ENCODE results near the gene DGKB.

Gene DGKB

DNA sequence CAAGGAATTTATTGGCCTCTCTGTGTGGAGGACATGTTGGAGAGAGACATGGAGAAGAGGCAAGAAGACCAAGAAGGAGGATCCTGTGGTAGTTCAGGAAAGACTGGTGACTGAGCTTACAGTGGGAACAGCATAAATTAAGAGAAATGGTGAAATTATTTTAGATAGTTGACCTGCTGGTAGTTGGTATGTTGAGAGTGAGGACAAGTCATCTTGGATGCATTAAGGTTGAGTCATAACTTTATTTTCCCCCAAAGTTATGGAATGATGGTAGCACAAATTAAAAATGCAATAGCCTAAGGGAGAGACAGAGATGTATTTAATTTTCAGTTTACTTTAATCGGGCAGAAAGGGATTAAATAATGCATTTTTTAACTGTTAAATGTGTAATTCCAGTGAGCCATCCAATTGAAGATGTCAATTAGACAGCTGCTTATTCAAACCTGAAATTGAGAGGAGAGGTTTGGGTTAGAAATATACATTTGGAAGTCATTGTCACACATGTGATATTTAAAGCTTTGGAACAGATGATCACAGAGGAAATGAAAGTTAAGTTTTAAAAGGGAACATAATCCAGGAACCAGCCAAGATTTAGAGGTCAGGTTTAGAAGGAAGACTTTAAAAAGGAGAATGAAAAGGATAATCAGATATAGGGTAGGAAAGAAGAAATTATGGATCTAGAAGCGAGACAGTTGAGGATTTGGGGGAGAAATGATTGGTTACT is 80.6 kb downstream of the DGKB start:
- no peak for DNase-seq (ENCODE audit: low spot score)

DNA sequence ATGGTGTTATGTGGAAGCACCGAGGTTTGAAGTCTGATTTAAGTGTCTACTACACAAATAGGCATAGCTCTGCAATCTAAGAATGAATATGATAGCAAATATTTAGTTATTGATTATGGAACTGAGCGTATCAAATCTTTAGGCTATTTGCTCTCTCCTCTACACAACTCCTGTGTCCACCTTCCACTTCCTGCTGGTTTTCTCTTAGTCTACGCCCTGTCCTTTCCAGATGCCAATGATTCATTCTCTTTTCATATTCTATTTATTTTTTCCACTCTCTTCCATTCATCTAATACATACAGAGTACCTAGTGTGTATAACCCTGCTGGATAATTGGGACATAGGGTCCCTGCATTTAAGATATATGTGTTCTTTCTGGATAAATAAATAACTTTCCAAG is 83.7 kb downstream of the DGKB start:
- DNase-seq (ENCODE audit: low spot score): no peak

DNA sequence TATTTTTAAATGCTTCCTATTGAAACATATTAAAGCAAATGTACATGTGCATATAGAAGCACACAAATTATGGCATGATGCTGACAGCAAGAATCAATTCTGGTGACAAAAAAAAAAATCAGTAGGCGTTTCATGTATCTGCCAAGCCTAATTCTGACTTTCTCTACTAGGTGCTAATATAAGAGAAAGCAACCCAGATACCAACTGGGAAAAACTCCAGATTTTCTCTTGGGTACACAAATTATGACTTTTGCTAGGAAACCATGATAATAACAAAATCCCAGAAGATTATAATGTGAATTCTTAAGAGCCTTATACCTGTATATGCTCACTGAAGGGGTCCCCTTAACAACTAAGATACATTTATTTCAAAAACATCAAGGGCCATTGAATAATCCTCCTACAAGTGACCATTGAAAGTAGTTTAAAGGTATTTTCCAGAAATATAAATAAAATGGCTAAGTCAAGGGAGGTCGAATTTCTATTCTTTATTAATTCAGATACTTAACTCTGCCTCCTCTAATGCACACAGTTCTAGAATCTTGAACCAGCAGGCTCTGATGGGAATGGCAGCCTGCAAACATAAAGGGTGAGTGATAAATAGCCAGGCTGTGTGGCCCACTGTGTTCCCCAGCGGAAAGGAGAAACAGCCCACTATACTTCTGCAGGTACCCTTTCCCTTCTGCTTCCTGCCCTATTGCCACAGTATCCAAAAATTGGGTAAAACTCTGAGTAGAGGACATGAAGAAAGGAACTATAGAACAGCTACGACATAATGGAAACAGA is 84.5 kb downstream of the DGKB start:
- DNase-seq (ENCODE audit: low spot score): no peak

DNA sequence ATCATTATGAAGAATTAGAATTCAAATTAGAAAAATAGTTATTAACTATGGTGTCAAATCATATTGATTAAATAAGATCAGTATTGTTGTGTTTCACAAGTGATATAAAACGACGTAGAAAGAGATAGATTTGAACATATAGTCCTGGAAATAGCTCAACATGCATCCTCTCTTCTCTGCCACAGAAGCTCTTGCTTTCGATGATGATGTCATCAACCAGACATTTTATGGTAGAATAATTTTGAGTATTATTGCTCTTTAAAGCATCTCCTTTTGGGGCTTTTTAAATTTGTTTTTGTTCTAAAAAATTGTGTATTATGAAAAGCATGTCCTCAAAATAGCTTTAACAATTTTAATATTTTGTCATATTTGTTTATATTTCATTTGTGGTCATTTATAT is 95.0 kb downstream of the DGKB start:
- DNase-seq (ENCODE audit: low spot score): no peak

DNA sequence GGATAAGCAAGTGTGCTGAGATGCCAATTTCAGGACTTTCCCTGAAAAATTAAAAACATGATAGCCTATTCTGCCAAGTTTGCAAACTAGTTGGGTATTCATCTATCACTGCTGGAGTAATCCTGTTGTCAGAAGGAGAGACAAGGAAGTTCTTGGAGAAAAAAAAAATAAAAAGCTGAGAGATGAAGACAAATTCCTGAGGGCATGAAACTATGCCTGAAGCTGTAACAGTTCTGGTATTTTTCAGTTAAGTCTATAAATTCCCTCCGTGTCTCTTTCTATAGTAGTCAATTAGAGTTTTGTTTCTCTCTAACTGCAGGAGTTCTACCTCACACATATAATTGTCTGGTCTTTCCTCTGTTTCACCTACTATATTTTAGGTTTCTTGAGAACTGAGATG is 95.7 kb downstream of the DGKB start:
- DNase-seq (ENCODE audit: low spot score): peak; percentile 56

DNA sequence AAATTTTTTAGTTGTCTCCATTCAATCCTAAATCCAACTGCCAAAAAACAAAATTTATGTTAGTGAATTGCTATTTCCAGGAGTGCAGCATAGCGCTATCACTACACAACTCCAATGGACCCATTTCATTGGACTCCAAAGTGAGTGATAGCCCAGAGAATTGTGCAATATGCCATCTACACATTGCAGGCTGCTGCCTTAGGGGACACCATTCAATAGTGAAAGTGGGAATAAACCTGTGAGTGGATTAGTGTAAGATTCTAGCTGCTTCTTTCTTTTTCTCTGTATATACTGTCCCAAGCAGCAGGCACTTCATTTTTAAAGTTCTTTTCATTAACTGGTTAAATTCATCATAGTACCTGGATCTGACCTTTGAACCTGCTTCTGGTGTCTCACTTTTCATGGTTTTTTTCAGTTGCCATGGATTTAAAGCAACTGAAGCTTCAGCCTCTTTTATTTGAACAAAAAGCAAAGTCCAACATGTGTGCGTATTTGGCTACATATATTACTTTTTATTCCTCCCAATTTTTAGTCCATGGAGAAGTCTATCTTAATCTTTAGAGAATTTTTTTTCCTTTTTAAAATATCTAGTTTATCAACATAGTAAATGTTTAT is 97.3 kb downstream of the DGKB start:
- no peak for DNase-seq (ENCODE audit: low spot score)

DNA sequence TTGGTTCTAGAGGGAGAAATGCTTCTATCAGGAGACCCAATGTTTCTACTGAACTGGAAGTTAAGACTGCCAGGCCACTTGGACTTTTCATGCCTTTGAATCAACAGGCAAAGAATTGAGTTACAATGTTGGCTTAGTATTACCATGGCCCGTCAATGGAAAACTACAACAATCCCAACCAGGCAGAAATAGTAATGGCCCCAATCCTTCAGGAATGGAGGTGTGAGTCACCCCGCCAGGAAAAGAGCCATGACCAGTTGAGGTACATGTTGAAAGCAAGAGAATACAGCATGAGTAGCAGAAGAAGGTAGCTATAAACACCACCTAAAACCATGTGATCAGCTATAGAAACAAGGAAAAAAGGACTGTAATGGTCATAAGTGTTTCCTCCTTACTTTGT is 101.9 kb downstream of the DGKB start:
- DNase-seq (ENCODE audit: low spot score): no peak

DNA sequence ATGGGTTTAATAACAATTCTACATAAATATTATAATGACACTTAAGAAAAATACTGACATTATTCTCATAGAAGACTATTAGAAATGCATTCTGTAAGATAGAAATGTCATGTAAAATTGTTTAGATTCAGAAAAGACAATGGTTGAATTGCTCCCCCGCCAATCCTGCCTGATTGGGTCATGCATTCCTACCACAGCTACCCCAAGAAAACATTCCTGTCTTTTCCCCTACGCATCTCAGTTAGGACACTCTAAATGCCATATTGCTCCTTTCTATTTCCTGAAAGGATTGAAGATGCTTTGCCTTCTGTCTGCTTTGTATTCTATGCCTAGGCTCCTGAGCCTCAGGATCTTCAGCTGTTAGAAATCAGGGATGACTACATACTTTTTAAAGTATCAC is 109.4 kb downstream of the DGKB start:
- no peak for DNase-seq (ENCODE audit: low spot score)

DNA sequence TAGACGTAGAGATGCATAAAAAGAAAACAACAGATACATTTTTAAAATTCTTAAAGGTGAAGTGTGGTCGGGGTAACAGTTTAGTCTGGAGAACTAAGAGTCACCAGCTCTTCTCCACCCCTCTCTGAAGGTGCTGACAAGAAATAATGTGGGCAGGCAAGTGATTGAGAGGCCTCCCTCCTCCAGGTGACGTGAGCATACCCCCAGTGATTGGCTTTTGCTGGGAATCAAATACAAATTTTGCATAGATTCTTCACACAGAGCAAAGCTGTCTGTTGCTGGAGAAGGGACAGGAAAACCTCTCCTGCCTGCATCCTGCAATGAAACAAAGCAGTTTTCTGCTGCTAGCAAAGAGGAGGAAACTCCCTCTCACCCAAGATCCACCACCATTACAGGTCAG is 115.0 kb downstream of the DGKB start:
- DNase-seq (ENCODE audit: low spot score): no peak

DNA sequence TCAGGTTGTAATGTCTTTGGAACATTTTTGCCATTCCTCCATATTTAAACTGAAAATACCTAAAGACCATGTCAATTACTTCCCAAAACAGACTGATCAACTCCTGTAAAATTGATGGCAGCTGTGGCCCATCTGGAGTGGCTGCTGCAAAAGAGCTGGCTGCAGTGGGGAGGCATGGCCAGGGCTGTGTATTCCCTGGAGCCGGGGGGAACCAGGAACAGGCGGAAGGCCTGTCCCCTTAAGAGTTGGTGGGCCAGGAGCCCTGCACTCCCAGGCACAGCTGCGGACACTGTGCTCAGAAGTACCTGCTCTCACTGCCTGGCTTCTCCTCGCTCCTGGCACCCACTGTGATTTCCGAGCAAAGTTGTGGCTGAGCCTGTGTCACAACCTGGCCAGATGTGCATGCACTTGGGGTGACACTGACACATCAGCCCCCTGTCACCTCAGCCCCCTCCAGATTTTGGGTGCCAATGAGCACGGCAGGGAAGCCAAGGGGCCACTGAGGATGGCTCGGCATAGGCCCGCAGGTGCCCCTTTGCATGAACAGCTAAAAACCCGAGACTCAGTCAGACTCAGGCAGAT is 116.1 kb downstream of the DGKB start:
- DNase-seq (ENCODE audit: low spot score): no peak

DNA sequence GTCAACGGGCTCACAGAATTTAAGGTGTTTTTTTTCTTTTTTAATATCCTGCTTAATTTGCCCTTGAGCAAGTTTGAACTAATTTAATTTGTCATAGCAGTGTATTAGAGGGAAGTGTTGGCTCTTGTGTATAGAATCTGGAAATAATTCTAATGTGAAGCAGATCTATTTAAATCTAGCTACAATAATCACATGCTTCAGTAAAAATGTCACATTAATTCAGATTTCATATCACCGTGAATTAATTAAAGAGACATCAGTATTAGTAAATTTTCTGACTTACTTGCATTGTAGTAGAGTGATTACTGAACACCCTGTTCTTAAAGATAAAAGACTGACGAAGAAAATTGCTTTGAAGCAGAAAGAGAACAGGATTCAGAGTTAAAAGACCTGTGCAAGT is 124.7 kb downstream of the DGKB start:
- no peak for DNase-seq (ENCODE audit: low spot score)

DNA sequence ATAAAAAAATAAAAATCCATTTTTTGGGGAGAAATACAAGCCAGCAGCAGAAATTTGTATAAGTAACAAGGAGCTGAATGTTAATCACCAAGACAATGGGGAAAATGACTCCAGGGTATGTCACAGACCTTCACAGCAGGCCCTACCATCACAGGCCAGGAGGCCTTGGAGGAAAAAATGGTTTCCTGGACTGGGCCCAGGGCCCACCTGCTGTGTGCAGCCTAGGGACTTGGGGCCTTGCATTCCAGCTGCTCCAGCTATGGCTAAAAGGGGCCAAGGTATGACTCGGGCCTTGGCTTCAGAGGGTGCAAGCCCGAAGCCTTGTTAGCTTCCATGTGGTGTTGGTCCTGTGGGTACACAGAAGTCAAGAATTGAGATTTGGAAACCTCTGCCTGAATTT is 126.3 kb downstream of the DGKB start:
- no peak for DNase-seq (ENCODE audit: low spot score)

DNA sequence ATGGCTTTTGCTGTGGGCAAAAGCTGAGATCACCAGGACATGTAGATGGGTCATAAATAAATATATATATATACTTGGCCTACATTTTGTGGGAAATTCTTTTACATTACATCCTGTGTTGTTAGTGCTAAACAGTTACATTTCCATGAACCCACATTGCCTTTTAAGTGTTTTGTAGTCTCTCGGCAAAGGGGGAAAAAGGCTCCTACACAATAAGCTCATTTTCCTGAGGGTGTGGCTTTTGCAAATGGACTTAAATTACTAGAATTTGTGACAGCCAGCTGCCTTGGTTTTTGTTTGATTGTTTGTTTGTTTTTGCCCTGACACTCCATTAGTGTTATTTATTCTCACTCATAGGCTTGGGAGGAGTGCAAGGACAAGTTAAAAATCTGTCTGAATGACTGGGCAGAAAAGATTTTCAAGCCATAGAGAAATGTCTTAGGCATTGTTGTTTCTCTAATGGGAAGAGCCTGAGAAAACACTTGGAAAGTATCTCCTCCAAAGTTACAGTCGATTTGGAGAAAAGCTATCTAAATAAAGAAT is 128.8 kb downstream of the DGKB start:
- no peak for DNase-seq (ENCODE audit: low spot score)

DNA sequence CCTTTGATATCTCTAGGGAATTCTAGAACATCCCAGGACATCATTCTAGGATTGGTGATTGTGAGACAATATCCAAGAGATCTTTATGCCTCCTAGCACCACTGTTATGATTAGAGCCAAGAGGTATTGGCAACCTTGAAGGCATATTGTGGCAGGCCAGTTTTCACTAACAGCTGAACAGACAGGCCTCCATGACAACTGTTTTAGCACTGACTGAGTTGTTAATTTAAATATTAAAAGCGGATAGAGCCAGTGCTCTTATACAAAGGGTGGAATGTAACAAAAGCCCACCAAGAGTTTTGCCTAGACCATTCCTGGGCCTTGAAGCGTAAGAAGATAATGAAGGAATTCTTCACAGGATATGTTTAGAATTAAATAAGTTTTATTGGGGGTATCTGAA is 131.9 kb downstream of the DGKB start:
- no peak for DNase-seq (ENCODE audit: low spot score)

DNA sequence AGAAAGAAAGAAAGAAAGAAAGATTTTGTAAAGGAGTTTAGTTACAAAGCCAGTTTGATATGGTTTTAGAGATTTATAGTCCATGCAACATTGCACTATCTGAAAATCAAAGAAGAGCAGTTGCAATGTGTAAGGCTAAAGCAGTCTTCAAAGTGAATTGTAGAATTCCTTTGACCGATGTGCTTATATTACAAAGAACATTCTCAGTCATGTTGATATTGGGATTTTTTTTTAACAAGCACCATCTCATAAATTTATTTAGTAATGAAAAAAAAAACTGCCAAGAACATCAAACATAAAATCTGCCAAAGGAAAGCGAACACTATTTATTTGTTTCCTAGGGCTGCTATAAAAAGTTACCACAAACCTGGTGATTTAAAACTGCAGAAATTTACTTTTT is 133.3 kb downstream of the DGKB start:
- no peak for DNase-seq (ENCODE audit: low spot score)

DNA sequence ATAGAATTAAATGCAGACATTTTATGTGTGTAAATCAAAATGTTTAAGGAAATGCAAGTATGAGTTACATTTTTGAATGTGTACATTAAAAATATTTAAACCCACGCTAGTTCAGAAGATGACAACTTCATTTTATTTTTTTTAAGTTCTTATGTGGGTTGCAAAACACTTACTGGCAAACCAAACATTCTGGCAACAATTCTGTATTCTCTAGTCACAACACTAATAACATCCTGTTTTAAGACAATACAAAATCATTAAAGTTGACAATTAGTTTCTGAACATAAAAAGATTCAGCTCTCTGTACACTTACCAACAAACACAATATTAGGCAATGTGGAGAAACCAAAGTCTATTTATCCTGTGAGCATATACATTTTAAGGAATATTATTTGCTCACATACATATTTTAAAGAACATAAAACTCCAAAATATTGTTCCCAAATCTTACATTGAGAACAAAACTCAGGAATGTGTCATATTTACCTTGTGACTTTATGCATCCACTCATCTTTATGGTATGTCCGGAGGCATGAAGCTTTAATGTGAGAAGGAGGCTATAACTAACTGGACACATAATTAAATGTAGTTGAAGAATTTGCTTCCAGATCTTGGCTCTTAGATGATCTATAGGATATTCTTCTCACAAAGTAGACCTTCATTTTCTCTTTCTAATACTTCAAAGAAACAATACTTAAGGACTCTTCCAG is 134.7 kb downstream of the DGKB start:
- DNase-seq (ENCODE audit: low spot score): no peak

DNA sequence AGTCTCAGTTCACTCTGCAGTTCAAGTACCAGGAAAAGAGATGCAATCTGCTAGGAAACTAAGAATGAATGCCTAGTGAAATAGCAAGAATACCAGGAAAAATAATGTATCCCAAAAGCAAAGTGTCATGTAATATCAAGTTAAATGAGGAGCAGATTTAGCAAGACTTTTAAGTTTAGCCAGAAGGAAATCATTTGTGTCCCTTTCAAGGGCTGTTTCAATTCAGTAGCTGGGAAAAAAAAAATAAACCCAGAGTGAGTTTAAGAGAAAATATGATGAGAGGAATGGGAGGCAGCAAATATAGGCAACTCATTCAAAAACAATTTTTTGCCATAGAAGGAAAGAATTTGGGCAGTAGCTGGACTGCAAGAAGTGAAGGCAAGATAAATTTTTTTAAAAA is 135.8 kb downstream of the DGKB start:
- no peak for DNase-seq (ENCODE audit: low spot score)

DNA sequence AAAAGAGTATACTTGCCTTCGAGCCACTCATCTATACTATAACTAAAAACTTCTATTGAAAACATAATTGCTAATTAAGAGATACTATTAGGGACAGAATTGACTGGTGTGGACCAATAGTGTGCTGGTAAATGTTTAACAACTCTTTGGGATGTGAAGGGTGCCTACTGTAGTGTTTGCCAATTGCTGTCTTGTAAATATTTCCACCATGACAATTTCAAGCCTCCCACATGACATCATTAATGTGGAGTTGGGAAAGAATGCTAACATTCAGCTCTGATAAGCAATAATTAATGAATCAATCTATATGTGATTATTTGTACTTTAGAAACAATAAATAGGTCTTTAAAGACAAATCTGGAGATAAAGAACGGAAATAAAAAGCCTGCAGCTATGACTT is 136.8 kb downstream of the DGKB start:
- no peak for DNase-seq (ENCODE audit: low spot score)

DNA sequence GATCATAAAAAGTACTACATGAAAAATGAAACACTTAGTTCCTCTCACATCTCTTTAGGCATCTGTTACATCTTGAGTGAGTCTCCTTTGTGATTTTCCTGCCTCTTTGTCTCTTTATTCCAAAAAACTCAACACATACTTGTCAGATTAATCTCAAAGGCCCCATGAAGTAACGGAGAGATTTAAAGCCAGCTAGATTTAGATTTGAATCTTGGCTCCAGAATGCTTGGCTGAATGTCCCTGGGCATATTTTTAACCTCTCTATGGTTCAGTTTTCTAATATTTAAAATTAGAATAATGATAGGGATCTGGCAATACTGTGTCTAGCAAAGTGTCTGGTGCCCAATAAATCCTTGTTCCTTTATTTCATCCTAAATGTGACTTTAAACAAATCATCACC is 140.0 kb downstream of the DGKB start:
- DNase-seq (ENCODE audit: low spot score): no peak

DNA sequence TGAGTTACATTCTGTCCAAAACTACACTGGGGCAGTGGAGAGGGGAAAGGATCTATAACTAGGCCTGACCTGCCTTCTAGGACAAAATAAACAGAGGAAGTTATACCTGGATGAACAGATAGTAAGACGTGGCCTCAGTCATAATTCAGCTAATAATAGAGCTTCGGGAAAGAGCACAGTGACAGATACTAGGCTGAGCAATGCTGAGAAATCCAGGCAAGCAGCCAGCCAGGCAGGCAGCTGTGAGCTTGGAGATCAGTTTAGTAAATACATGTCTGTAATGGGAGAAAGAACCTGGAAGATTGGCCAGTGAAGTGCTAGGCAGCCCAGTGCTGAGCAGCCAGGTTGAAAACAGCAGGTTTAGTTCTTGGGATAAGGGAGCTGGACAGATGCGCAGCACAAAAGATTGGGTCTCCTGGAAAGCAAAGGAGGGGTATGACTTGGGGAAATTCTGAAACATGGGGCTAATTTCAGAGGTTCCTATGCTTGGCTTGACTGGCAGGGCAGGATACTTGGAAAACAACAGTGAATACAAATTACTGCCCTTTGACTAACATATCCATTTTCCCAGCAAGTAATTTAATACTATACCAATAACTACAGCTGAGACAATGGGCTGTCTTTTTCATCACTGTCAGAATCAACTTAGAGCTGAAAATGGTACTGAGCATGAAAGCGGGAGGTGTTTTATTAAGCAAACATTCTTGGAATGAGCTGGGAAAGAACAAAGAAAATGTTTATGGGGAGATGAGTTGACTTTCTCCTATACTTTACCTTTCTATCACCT is 140.8 kb downstream of the DGKB start:
- DNase-seq (ENCODE audit: low spot score): no peak

DNA sequence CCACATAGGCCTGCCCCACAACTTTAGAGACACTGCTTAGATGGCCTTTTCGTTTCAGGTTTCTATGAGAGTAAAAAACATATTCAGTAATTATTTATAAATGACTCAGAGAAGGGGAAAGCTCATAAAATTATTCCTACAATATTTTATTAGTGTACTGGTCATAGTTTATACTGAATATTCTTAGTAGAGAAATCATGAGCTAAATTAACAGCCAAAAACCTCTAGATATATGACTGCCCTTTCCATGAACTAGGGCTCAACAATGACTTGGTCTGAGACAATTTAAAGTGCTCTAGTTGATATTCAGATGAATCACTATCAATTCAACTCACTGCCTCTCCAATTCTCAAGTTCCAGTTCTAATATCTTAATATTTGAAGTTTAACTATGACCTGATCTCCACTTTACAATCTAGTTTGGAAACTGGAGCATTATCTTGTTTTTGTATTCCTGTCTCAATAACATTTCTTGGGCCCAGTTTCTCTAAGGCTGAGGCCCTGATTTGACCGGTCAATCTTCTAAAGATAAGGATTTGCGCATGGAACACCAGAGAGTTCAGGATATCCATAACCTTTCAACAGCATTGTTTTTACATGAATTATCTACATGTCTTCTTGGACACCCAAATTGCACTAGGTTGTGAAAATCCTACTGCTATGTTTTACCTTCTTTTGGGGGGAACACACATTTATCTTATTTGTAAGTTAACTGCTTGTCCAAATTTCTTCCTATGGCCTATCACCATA is 141.6 kb downstream of the DGKB start:
- no peak for DNase-seq (ENCODE audit: low spot score)

Data from COLO829 (cell line).